Measurements from ENCODE around the gene PGAP2.

DNA sequence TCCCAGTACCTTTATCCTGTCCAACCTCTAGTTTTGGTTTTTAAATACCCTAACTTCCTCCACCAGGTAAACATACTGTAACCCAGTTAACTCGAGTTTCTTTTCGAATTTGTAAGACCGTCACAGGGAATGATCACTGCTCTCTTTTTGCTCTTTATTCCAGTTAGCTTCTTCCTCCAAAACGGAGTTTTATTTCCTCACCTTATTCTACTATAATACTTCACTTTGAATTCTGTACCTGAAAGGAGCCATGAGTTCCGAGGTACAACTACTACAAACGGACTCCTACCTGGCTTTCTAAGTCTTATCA is 12.4 kb upstream of the PGAP2 start:
- no peak for TF ChIP-seq POLR2A (IDR thresholded peaks at IDR 0.05; ENCODE audit: low read depth, low read length)
- TF ChIP-seq CTCF (IDR thresholded peaks at IDR 0.05; ENCODE audit: extremely low read depth in 1 of 2, insufficient read depth in 1 of 2, low read depth in 1 of 2, low read length in 2 of 2), result no peak
- no peak for TF ChIP-seq EZH2 (IDR thresholded peaks at IDR 0.05; ENCODE audit: borderline replicate concordance, low read depth, low read length, severe bottlenecking)
- no peak for TF ChIP-seq POLR2AphosphoS5 (IDR thresholded peaks at IDR 0.05; ENCODE audit: insufficient read depth, low read depth, low read length)

Measured in endothelial cell of umbilical vein (primary cell).